Measurements from ENCODE around the gene SHLD1.

DNA sequence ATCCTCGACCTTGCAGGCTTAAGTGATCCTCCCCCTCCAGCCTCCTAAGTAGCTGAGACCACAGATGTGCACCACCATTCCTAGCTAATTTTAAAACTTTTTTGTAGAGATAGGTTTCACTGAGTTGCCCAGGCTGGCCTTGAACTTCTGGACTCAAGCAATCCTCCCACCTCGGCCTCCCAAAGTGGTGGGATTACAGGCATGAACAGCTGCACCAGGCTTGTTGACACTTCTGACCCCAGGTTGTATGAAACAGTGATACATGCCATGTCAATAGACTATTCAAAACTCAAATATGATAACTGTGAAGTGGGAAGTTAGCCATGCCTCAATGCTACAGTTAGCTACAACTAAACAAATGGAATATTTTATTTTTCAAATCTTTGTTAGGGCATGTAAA is 20.1 kb upstream of the SHLD1 start:
- TF ChIP-seq REST (IDR thresholded peaks at IDR 0.05; ENCODE audit: low read depth): no peak
- TF ChIP-seq EZH2phosphoT487 (IDR thresholded peaks at IDR 0.05; ENCODE audit: borderline replicate concordance): no peak
- no peak for TF ChIP-seq POLR2AphosphoS5 (IDR thresholded peaks at IDR 0.05; ENCODE audit: low read depth, low read length)
- no peak for TF ChIP-seq POLR2A (IDR thresholded peaks at IDR 0.05; ENCODE audit: borderline replicate concordance, extremely low read depth, insufficient read depth, insufficient read length)
- no peak for TF ChIP-seq EZH2 (IDR thresholded peaks at IDR 0.05)
- TF ChIP-seq, protein P1, sequence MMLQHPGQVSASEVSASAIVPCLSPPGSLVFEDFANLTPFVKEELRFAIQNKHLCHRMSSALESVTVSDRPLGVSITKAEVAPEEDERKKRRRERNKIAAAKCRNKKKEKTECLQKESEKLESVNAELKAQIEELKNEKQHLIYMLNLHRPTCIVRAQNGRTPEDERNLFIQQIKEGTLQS (IDR thresholded peaks at IDR 0.05): no peak
- TF ChIP-seq RAD21 (IDR thresholded peaks at IDR 0.05; ENCODE audit: low read depth): no peak
- TF ChIP-seq ELF1 (IDR thresholded peaks at IDR 0.05; ENCODE audit: borderline replicate concordance, low read depth): no peak
- no peak for TF ChIP-seq ZBTB33 (IDR thresholded peaks at IDR 0.05; ENCODE audit: extremely low read depth, insufficient replicate concordance, low read length)
- TF ChIP-seq, protein P2, sequence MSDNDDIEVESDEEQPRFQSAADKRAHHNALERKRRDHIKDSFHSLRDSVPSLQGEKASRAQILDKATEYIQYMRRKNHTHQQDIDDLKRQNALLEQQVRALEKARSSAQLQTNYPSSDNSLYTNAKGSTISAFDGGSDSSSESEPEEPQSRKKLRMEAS (IDR thresholded peaks at IDR 0.05): no peak

Measured in HCT116 (cell line).